Stromal cell of bone marrow (primary cell): Measurements from ENCODE around the gene CS.
A peak's percentile ranks its signal among the peaks of the same experiment; 100 is the strongest.
"Not testable (repeated sequence)": the region's sequence is repeated elsewhere in the genome, so short reads cannot be mapped to it uniquely, and the experiment has no call there.

Experiments used
- DNase-seq: peaks from one replicate; pipeline ENCODE4 v3.0.0-alpha.2; 2012; ENCODE audit warnings: low read depth

The CS gene

DNA sequence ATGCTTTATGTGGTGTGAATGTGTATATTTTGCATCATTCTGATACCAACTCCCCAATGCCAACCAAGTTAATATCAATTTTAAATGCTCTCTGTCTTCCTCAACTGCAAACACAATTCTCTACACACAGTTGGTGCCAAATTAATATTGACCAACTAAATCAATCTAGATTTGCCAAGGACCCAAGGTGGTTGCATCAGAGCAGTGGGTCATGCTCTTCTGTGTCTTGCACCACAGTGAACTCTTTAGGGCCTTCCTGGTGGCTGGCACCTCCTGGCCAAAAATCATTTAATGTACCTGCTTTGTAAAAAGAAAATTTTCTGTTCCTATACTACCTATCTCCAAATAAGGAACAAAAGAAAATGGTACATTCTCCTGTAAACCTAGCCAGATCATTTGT is 19.3 kb downstream of the CS start:
- no peak for DNase-seq

GRCh38 chr12:56278905-56279304 is 21.2 kb downstream of the CS start:
- DNase-seq = no peak

GRCh38 chr12:56274299-56274698 is 25.8 kb downstream of the CS start:
- DNase-seq = no peak

DNA sequence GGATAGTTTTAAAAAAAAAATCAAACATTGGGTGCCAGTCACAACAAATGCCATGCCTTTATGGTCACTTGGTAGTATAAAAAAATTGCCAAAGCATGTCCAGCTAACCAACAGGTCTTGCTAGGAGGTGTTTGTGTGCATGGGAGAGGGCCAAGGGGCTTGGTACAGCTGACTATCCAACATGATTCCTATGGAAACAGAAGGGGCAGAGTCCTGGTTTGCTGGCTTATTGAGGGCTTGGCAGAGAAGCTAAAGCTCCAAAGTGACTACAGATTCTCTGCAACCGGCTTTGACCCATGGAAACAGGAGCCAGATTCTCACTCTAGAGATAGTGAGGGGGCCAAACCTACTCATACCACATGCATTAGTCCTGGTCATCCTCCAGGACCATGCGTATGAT is 27.7 kb downstream of the CS start:
- not testable (repeated sequence) for DNase-seq

- DNase-seq = no peak
Measured at GRCh38 chr12:56271031-56271430, 29.1 kb downstream of the CS start.

- peak; percentile 18 for DNase-seq
Measured at GRCh38 chr12:56267443-56268071, 32.6 kb downstream of the CS start.

- peak; percentile 80 for DNase-seq
Measured at GRCh38 chr12:56266693-56267442, 33.3 kb downstream of the CS start, which contains the start of gene COQ10A. COQ10A (plus strand) TSS chr12:56266942; CDS start chr12:56267119, 177 bp downstream.

DNA sequence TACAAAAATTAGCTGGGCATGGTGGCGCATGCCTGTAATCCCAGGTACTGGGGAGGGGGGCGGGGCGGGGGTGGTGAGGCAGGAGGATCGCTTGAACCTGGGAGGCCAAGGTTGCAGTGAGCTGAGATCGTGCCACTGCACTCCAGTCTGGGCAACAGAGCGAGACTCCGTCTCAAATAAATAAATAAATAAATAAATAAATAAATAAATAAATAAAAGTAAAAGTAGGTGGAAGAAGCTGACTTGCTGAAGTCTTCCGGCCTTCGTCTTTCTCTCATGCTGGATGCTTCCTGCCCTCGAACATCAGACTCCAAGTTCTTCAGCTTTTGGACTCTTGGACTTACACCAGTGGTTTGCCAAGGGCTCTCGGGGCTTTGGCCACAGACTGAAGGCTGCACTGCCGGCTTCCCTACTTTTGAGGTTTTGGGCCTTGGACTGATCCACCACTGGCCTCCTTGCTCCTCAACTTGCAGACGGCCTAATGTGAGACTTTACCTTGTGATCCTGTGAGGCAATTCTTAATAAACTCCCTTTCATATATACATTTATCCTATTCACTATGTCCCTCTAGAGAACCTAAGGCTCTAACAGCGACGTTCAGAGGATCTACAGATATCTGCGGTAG is 34.0 kb downstream of the CS start:
- not testable (repeated sequence) for DNase-seq

DNA sequence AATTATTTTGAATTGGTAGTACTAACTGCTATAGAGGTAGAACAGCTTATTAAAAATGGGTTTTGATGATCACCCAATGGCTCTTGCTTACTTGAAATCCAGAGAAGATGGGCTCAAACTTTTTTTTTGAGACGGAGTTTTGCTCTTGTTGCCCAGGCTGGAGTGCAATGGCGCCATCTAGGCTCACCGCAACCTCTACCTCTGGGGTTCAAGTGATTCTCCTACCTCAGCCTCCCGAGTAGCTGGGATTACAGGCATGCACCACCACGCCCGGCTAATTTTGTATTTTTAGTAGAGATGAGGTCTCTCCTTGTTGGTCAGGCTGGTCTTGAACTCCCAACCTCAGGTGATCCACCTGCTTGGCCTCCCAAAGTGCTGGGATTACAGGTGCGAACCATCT is 37.2 kb downstream of the CS start:
- not testable (repeated sequence) for DNase-seq

GRCh38 chr12:56261503-56262232 is 38.5 kb downstream of the CS start:
- DNase-seq = peak; percentile 24

DNA sequence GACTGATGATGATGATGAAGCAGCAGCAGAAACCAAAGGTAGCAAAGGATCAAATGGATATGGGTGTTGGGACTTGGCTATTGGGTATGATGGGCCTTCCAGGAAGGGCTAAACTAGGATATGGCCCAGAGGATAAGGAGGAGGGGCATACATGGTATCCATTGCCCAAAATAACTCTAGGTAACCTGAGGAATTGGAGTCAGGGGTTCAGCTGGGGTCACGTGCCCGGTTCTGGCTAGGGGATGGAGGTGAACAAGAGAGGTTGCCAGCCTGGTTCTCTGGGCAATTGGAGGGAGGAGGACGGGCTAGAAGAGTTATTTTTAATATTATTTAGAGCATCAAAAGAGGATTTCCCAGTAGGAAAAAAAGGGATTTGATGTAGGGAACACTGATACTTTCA is 39.2 kb downstream of the CS start:
- DNase-seq = no peak

DNA sequence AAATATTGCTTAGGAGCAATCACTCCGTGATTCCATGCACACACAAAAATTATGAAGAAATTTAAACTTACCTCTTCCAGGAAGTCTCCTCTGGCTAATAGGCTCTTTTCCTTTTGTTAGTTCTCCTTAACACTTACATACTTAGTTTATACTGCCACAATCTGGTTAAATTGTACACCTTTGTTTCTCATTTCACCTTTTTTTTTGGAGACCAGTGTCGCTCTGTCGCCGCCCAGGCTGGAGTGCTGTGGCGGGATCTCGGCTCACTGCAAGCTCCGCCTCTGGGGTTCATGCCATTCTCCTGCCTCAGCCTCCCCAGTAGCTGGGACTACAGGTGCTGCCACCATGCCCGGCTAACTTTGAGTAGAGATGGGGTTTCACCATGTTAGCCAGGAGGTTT is 39.8 kb downstream of the CS start:
- no peak for DNase-seq

GRCh38 chr12:56258820-56259183 is 41.3 kb downstream of the CS start:
- DNase-seq = no peak

DNA sequence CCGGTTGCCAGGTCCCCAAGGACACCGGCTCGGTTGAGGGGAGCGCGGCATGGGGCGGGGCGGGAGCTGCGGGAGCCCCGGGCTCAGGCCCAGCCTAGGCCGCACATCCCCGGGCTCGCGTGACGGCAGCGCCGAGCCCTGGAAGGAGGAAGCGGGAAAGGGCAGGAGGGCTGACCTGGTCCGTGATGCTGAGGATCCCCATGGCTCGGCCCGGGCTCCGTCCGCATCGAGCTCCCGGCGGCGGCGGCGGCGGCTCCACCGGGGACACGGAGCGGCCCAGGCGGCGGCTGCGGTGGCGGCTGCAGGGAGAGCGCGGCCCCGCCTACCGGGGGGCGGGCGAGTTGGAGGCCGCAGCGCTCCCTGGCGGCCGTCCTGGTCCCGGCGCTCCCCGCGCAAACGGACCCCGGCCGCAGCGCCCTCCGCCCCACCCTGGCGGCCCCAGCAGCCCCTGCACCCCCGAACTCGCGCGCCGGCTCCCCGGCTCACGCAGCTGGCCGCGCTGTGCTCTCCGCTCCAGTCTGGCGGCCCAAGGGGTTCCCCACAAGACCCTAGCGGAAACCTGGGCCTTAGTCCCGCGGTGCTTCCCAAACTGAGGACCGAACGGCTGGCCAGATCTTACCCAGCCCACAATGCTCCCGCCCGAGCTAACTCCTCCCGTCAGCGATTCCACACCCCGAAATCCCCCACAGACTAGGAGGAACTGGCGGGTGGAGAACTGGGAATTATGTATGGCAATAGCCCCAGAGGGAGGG is 41.9 kb downstream of the CS start, which contains the start of gene ANKRD52:
TSS of gene ANKRD52 (minus strand) at position 317 of the 752 bp plus-strand sequence. CDS start at position 202, 115 bp downstream.
- DNase-seq = peak; percentile 74

GRCh38 chr12:56257491-56258067 is 42.6 kb downstream of the CS start:
- DNase-seq = no peak

DNA sequence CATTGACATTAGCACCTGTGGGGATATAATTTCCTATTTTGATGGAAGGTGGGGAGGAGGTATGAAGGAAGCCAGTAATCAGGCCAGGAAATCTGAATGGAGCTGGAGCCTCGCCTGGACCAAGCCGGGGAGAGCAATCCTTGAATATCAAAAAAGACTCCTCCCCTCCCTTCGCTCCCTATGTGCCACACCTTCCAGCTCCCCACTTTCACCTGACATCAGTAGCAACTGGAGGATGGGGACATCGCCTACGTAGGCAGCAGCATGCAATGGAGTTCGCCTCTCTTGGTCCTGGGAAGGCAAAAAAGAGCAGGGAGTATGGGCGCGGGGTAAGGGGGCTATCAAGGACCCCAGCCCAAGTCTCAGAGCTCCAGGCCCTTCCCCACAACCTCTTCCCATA is 43.1 kb downstream of the CS start:
- no peak for DNase-seq

DNA sequence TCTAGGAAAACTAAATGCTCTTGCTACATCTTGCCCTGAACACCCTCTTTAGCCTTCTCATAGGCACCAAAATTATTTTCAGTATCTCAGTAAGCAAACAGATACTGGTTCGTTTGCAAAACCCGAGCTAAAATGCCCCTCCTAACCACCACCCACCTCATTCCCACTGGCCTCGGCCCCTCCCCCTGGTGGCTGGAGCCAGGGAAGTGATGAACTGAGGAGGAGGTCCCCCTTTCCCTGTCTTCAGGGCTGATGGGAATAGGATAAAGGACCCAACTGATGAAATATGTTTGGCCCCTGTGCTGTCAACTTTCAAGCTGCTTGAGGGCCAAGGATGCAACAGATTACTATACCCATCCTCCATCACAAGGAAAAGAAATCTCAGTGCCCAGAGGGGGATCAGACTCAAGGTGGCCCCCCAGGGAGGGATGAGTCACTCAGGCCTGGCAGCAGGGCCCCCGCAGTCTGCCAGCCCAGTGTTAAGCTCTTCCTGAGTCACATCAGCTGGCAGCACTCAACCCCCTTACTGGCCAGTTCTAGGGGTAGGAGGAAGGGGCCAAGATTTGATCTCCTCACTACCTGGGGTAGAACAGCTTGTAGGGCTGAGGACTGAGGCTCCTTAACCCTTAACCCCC is 43.7 kb downstream of the CS start:
- DNase-seq = no peak

DNA sequence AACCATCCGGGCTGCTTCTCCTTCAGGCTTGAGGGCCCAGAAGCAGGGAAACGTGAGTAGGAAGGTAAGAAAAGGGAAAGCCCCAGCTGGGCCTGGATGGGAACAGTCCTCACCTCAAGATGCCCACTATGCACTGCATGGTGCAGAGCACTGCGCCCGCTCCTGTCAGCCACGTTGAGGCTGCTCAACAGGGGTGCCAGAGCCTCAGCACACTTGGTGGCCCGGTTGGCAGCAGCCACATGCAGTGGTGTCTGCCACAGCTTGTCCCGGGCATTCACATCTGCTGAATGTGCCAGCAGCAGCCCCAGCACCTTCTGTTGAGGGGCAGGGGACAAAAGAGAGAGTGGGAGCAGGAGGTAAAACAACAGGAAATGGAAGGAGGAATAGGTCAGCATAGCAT is 44.5 kb downstream of the CS start:
- no peak for DNase-seq

- no peak for DNase-seq
Measured at GRCh38 chr12:56253091-56253490, 47.0 kb downstream of the CS start.

DNA sequence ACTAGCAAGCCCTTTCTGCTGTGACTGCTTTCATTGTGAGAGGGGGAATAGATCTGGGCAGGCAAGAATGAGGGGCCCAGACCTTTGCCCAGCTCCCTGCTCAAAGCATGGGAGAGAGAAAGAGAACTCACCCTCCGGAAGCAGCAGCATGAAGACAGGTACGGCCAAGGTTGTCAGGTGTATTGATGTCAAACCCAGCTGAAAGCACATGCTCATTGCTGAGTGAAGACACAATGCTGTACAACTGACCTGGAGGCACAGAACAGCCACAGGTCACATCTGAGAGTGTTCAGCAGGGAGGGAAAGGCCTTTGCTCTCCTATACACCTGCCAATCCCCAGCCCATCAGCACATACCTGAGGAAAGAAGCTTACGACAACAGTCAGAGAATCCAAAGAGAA is 47.5 kb downstream of the CS start:
- DNase-seq = no peak

DNA sequence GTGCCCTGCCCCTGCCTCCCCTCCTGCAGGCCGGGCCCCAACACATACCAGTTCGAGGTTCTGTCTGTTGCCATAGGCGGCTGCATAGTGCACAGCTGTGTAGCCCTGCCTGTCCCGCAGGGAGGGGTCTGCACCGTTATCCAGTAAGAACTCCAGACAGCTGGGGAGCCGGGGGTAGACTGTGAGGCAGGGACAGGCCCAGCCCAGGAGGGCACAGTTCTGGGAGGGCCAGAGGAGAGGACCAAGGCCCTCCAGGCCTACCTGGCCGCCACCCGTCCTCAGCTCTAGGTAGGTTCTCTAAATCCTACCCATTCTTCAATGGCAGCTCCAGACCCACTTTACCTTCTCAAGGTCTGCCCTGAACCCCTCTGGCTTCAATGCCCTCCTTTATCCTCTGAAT is 51.4 kb downstream of the CS start:
- DNase-seq = no peak
